Liver (tissue), 9 donors: Measurements from ENCODE around the gene UNC13C. TPM values are rescaled to one million over a fixed set of nuclear protein-coding genes. Genes with fewer than 3 reads are reported as not detected.

ENCODE experiments used
- DNase-seq: peaks from one replicate; pipeline ENCODE4 v3.0.0-alpha.2; 2017; ENCODE audit warnings: low spot score
- H3K27ac ChIP-seq, 2 donors: one replicate each; pipeline ENCODE4 v1.7.0; 2013; ENCODE audit warnings: inconsistent platforms in 2 of 2, low read length in 2 of 2, control low read depth in 1 of 2, low read depth in 1 of 2, mild to moderate bottlenecking in 1 of 2
- H3K27me3 ChIP-seq, 4 donors: one replicate each; pipeline versions ENCODE4 v1.6.1 to v1.7.0; 2013; ENCODE audit warnings: low read length in 3 of 4, inconsistent platforms in 1 of 4, mild to moderate bottlenecking in 1 of 4, moderate library complexity in 1 of 4; ENCODE audit not compliant: control insufficient read depth in 4 of 4, insufficient read depth in 4 of 4
- H3K36me3 ChIP-seq, 4 donors: one replicate each; pipeline versions ENCODE4 v1.6.1 to v1.7.0; 2013; ENCODE audit warnings: low read length in 3 of 4, mild to moderate bottlenecking in 3 of 4, low read depth in 1 of 4, moderate library complexity in 1 of 4; ENCODE audit not compliant: control insufficient read depth in 4 of 4, insufficient read depth in 3 of 4
- H3K4me1 ChIP-seq, 4 donors: one replicate each; pipeline versions ENCODE4 v1.6.1 to v1.7.0; 2013; ENCODE audit warnings: low read length in 3 of 4, mild to moderate bottlenecking in 3 of 4, moderate library complexity in 1 of 4; ENCODE audit not compliant: control insufficient read depth in 4 of 4, insufficient read depth in 4 of 4
- H3K4me3 ChIP-seq, 3 donors: one replicate each; pipeline versions ENCODE4 v1.6.1 to v1.7.0; 2013; ENCODE audit warnings: low read length in 3 of 3, control low read depth in 1 of 3, low read depth in 1 of 3, mild to moderate bottlenecking in 1 of 3
- H3K9ac ChIP-seq, 2 donors: one replicate each; pipeline ENCODE4 v1.7.0; 2013; ENCODE audit warnings: low read length in 2 of 2, mild to moderate bottlenecking in 2 of 2, moderate library complexity in 2 of 2, control low read depth in 1 of 2, low read depth in 1 of 2
- H3K9me3 ChIP-seq, 4 donors: one replicate each; pipeline versions ENCODE4 v1.6.1 to v1.7.0; 2013; ENCODE audit warnings: low read length in 3 of 4; ENCODE audit not compliant: control insufficient read depth in 4 of 4
- EGR1 ChIP-seq, 2 donors: IDR thresholded peaks; 2 replicates each; pipeline ENCODE4 v1.6.1; 2016 to 2018; ENCODE audit warnings: antibody characterized with exemption in 2 of 2, low read depth in 2 of 2
- FOXA1 ChIP-seq: IDR thresholded peaks from 2 replicates; pipeline ENCODE4 v1.6.1; 2016; ENCODE audit warnings: antibody characterized with exemption
- FOXA2 ChIP-seq: IDR thresholded peaks from 2 replicates; pipeline ENCODE4 v1.6.1; 2016; ENCODE audit warnings: antibody characterized with exemption
- GABPA ChIP-seq, 2 donors: IDR thresholded peaks in 1 of 2; conservative IDR thresholded peaks in 1 of 2; 2 replicates each; pipeline ENCODE4 v1.6.1; 2016; ENCODE audit warnings: antibody characterized with exemption in 2 of 2, mild to moderate bottlenecking in 1 of 2, moderate library complexity in 1 of 2
- HNF4A ChIP-seq, 2 donors: conservative IDR thresholded peaks; 2 replicates each; pipeline ENCODE4 v1.6.1; 2016; ENCODE audit warnings: antibody characterized with exemption in 2 of 2, mild to moderate bottlenecking in 2 of 2
- HNF4G ChIP-seq: IDR thresholded peaks from 2 replicates; pipeline ENCODE4 v1.6.1; 2016; ENCODE audit warnings: antibody characterized with exemption
- NR2F2 ChIP-seq: IDR thresholded peaks from 2 replicates; pipeline ENCODE4 v1.6.1; 2016; ENCODE audit warnings: antibody characterized with exemption
- RAD21 ChIP-seq, 2 donors: IDR thresholded peaks; 2 replicates each; pipeline ENCODE4 v1.6.1; 2016; ENCODE audit warnings: antibody characterized with exemption in 2 of 2, mild to moderate bottlenecking in 2 of 2
- RXRA ChIP-seq, 2 donors: IDR thresholded peaks; 2 replicates each; pipeline ENCODE4 v1.6.1; 2017 to 2018; ENCODE audit warnings: antibody characterized with exemption in 2 of 2, mild to moderate bottlenecking in 1 of 2
- SP1 ChIP-seq: IDR thresholded peaks from 2 replicates; pipeline ENCODE4 v1.6.1; 2018; ENCODE audit warnings: antibody characterized with exemption, mild to moderate bottlenecking
- YY1 ChIP-seq: IDR thresholded peaks from 2 replicates; pipeline ENCODE4 v1.6.1; 2016; ENCODE audit warnings: antibody characterized with exemption, mild to moderate bottlenecking
- WGBS: extraction: QIAGEN DNeasy Blood & Tissue Kit; methylation state at CpG from one replicate; pipeline ENCODE4 v1.1.7; 2013; 5-methylcytosine and 5-hydroxymethylcytosine counted together
- polyA plus RNA-seq, 2 donors: library from polyadenylated mRNA; stranded (reverse) in 1 of 2; unstranded in 1 of 2; fragments of 200-250 nt in 1 of 2; fragments of >200 nt in 1 of 2; fragmentation: Nextera tagmentation in 1 of 2; extraction: Ambion mirVana in 1 of 2; gene quantifications; one replicate each; pipeline versions ENCODE4 v1.2.1 to v1.2.3, GENCODE V29; 2013 to 2015
- total RNA-seq, 2 donors: library from RNA; depleted of rRNA; stranded (reverse); fragments of >200 nt; gene quantifications; one replicate each; pipeline ENCODE4 v1.2.3, GENCODE V29; 2014
- TF ChIP-seq, protein P1 (sequence below): IDR thresholded peaks from 2 replicates; pipeline ENCODE4 v1.6.1; 2016; ENCODE audit warnings: antibody characterized with exemption
- TF ChIP-seq, protein P2 (sequence below): fragments of 150-350 bp; IDR thresholded peaks from 2 replicates; pipeline ENCODE4 v1.5.1; 2017; ENCODE audit warnings: improper control_type of control experiment, low read depth, low read length; ENCODE audit not compliant: missing input control
- TF ChIP-seq, protein P3 (sequence below): IDR thresholded peaks from 2 replicates; pipeline ENCODE4 v1.6.1; 2016; ENCODE audit warnings: antibody characterized with exemption, mild to moderate bottlenecking
- donor health status: healthy.
- donor health status: healthy.
- donor health status: healthy.
- donor health status: healthy.
- donor health status: healthy.

The UNC13C gene
- total and polyA plus RNA-seq, 4 donors, result 0.19 TPM; not detected in 3

DNA sequence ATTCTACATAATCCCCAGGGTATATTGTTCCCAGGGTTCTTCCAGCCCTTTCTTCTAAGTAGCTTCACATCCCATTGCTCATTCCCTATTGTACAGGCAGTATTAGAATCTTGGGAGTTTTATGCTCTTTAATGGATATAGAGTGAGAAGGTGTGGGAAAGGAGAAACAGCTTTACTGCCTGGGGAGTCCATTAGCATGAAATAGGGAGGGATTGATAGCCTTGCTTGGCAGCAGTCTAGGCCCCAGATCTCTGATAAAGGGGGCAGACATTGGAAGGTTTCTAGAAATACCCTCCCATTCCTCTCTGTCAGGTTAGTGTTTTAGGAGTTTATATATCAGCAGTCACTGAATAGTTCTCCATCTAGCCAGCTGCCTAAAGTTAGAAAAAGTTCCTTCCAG, 334.3 kb downstream of the UNC13C start:
- Histone ChIP-seq H3K27ac (no peak overlapping the region), H3K9ac (no peak overlapping the region), H3K36me3 (no peaks in the 10 kb centered on the region), H3K27me3 (peaks cover 0 to 4% (median 0%) of the 10 kb centered on the region in 4 donors), H3K4me1 (no peaks in the 10 kb centered on the region), H3K9me3 (no peaks in the 10 kb centered on the region), H3K4me3 (no peak overlapping the region)
- TF ChIP-seq YY1 (no peak), GABPA (IDR thresholded peaks at IDR 0.05 in 1 of 2, conservative IDR thresholded peaks at IDR 0.05 in 1 of 2) (no peak), HNF4A (conservative IDR thresholded peaks at IDR 0.05) (no peak), SP1 (no peak)
- no peak for DNase-seq

DNA sequence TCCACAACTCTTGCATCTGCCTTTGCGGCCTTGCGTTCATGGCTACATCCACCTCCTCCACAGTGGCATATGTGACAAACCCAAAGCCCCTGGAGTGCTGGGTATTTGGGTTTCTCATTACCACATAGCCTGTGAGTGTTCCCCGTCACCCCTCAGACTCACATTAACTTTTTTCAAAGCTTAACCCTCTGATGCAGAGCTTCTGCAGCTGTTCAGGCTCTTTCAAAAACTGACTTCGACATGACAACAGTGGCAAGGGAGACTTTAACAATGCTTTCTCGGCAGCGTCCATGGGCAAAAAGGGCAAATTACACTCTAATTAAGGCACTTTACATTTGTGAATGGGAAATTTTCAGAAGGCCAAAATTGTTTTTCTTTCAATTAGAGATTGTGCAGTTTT, 343.2 kb downstream of the UNC13C start:
- no peak for TF ChIP-seq RAD21 (IDR thresholded peaks at IDR 0.05)
- TF ChIP-seq YY1, result no peak
- TF ChIP-seq, protein P1, sequence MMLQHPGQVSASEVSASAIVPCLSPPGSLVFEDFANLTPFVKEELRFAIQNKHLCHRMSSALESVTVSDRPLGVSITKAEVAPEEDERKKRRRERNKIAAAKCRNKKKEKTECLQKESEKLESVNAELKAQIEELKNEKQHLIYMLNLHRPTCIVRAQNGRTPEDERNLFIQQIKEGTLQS, result no peak
- TF ChIP-seq FOXA1, result no peak
- TF ChIP-seq, protein P2, sequence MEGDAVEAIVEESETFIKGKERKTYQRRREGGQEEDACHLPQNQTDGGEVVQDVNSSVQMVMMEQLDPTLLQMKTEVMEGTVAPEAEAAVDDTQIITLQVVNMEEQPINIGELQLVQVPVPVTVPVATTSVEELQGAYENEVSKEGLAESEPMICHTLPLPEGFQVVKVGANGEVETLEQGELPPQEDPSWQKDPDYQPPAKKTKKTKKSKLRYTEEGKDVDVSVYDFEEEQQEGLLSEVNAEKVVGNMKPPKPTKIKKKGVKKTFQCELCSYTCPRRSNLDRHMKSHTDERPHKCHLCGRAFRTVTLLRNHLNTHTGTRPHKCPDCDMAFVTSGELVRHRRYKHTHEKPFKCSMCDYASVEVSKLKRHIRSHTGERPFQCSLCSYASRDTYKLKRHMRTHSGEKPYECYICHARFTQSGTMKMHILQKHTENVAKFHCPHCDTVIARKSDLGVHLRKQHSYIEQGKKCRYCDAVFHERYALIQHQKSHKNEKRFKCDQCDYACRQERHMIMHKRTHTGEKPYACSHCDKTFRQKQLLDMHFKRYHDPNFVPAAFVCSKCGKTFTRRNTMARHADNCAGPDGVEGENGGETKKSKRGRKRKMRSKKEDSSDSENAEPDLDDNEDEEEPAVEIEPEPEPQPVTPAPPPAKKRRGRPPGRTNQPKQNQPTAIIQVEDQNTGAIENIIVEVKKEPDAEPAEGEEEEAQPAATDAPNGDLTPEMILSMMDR, result no peak
- no peak for TF ChIP-seq GABPA (IDR thresholded peaks at IDR 0.05 in 1 of 2, conservative IDR thresholded peaks at IDR 0.05 in 1 of 2)
- TF ChIP-seq FOXA2, result no peak
- no peak for TF ChIP-seq HNF4A (conservative IDR thresholded peaks at IDR 0.05)
- no peak for TF ChIP-seq EGR1 (IDR thresholded peaks at IDR 0.05; ENCODE audit: low read depth in 2 of 2)
- no peak for TF ChIP-seq HNF4G
- WGBS, result 73% methylated on average over 6 of the region's 6 CpGs
- H3K4me3 ChIP-seq, result no peak overlapping the region
- no peak for DNase-seq
- no peaks in the 10 kb centered on the region for H3K27me3 ChIP-seq
- no peaks in the 10 kb centered on the region for H3K4me1 ChIP-seq
- H3K27ac ChIP-seq, result no peak overlapping the region
- H3K9me3 ChIP-seq, result no peaks in the 10 kb centered on the region
- no peaks in the 10 kb centered on the region for H3K36me3 ChIP-seq
- H3K9ac ChIP-seq, result no peak overlapping the region

DNA sequence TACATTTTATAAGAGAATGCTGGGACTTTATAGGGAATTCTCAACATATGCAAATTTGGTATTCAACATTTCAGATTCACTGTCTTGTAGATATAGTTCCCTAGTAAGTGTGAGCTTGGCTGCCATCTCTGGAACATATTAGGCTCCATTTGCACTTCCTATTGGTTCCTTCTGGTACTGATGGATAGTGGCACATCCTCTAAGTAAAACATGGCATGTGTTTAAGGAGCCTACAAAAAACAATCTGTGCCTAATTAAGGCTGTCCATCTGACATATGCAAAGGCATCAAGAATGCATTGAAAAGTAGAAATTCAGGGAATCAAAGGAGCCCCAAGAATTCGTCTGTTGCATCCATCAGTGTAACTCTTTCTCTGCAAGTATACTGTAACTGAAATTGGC, 344.1 kb downstream of the UNC13C start:
- Histone ChIP-seq H3K27ac (no peak overlapping the region), H3K9me3 (no peaks in the 10 kb centered on the region), H3K4me3 (no peak overlapping the region), H3K9ac (no peak overlapping the region), H3K36me3 (no peaks in the 10 kb centered on the region), H3K4me1 (no peaks in the 10 kb centered on the region), H3K27me3 (peaks cover 0 to 4% (median 0%) of the 10 kb centered on the region in 4 donors)
- 29% methylated on average over 1 of the region's 1 CpG for WGBS
- TF ChIP-seq HNF4A (conservative IDR thresholded peaks at IDR 0.05) (no peak), EGR1 (IDR thresholded peaks at IDR 0.05; ENCODE audit: low read depth in 2 of 2) (no peak), NR2F2 (no peak), RAD21 (IDR thresholded peaks at IDR 0.05) (no peak), RXRA (IDR thresholded peaks at IDR 0.05) (no peak), HNF4G (no peak), SP1 (no peak)
- TF ChIP-seq, protein P3, sequence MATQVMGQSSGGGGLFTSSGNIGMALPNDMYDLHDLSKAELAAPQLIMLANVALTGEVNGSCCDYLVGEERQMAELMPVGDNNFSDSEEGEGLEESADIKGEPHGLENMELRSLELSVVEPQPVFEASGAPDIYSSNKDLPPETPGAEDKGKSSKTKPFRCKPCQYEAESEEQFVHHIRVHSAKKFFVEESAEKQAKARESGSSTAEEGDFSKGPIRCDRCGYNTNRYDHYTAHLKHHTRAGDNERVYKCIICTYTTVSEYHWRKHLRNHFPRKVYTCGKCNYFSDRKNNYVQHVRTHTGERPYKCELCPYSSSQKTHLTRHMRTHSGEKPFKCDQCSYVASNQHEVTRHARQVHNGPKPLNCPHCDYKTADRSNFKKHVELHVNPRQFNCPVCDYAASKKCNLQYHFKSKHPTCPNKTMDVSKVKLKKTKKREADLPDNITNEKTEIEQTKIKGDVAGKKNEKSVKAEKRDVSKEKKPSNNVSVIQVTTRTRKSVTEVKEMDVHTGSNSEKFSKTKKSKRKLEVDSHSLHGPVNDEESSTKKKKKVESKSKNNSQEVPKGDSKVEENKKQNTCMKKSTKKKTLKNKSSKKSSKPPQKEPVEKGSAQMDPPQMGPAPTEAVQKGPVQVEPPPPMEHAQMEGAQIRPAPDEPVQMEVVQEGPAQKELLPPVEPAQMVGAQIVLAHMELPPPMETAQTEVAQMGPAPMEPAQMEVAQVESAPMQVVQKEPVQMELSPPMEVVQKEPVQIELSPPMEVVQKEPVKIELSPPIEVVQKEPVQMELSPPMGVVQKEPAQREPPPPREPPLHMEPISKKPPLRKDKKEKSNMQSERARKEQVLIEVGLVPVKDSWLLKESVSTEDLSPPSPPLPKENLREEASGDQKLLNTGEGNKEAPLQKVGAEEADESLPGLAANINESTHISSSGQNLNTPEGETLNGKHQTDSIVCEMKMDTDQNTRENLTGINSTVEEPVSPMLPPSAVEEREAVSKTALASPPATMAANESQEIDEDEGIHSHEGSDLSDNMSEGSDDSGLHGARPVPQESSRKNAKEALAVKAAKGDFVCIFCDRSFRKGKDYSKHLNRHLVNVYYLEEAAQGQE, result no peak
- no peak for DNase-seq
